ENCODE results near the gene VHLL. TPM values are rescaled to one million over a fixed set of nuclear protein-coding genes. Genes with fewer than 3 reads are reported as not detected.
A peak's percentile ranks its signal among the peaks of the same experiment; 100 is the strongest.

The VHLL gene
- total RNA-seq, 3 donors from 2014 or later (not counting 1 experiment from before 2014, with no cell fraction given), result 0.42 TPM; not detected in 2

GRCh38 chr1:156285437-156285836 is 13.7 kb downstream of the VHLL start:
- H3K4me1 ChIP-seq (ENCODE audit: control insufficient read depth, insufficient read depth, low read length), result peaks cover 25% of the 10 kb centered on the region
- 96% methylated on average over 21 of the region's 21 CpGs for WGBS (ENCODE audit: insufficient coverage)
- no peak for ATAC-seq
- intact Hi-C loops (cut with micrococcal nuclease), result no loop called here
- no peaks in the 10 kb centered on the region for H3K27me3 ChIP-seq (ENCODE audit: control insufficient read depth, insufficient read depth, low read length)
- H3K36me3 ChIP-seq (ENCODE audit: control insufficient read depth, insufficient read depth, low read length), result peaks cover 2% of the 10 kb centered on the region
- no peak for TF ChIP-seq CTCF (IDR thresholded peaks at IDR 0.05)
- Mint-ChIP-seq H3K36me3 (no peaks in the 10 kb centered on the region), H3K27ac (no peak overlapping the region), H3K9me3 (no peaks in the 10 kb centered on the region), H3K4me3 (no peak overlapping the region), H3K27me3 (ENCODE audit: low read depth in 2 of 2) (no peaks in the 10 kb centered on the region), H3K4me1 (peaks cover 34 to 41% of the 10 kb centered on the region in 2 donors)
- no peak for DNase-seq
- H3K27ac ChIP-seq (ENCODE audit: low read length), result no peak overlapping the region
- no peak overlapping the region for H3K4me3 ChIP-seq (ENCODE audit: low read length)
- no peaks in the 10 kb centered on the region for H3K9me3 ChIP-seq (ENCODE audit: control insufficient read depth, insufficient read depth, low read length)

- H3K9me3 Mint-ChIP-seq, result no peaks in the 10 kb centered on the region
- H3K27me3 ChIP-seq (ENCODE audit: control insufficient read depth, insufficient read depth, low read length), result no peaks in the 10 kb centered on the region
- H3K27me3 Mint-ChIP-seq (ENCODE audit: low read depth in 2 of 2), result no peaks in the 10 kb centered on the region
- intact Hi-C loops (cut with micrococcal nuclease), result loop anchor here (5.0 kb wide), 1 partner anchor 443 kb away; the partner anchor contains the start of genes ISG20L2 and METTL25B
- ATAC-seq, result no peak
- no peaks in the 10 kb centered on the region for H3K9me3 ChIP-seq (ENCODE audit: control insufficient read depth, insufficient read depth, low read length)
- peak overlapping the region; percentile 13 for H3K4me3 Mint-ChIP-seq
- no peak for TF ChIP-seq CTCF (IDR thresholded peaks at IDR 0.05)
- H3K4me1 ChIP-seq (ENCODE audit: control insufficient read depth, insufficient read depth, low read length), result peaks cover 25% of the 10 kb centered on the region
- H3K36me3 Mint-ChIP-seq, result no peaks in the 10 kb centered on the region
- WGBS (ENCODE audit: insufficient coverage), result 85% methylated on average over 4 of the region's 4 CpGs
- H3K27ac ChIP-seq (ENCODE audit: low read length), result no peak overlapping the region
- H3K4me1 Mint-ChIP-seq, result peaks cover 34 to 43% of the 10 kb centered on the region in 2 donors
- no peak overlapping the region for H3K27ac Mint-ChIP-seq
- DNase-seq, result no peak
- H3K36me3 ChIP-seq (ENCODE audit: control insufficient read depth, insufficient read depth, low read length), result peaks cover 2% of the 10 kb centered on the region
- H3K4me3 ChIP-seq (ENCODE audit: low read length), result no peak overlapping the region
These were observed 14.3 kb downstream of the VHLL start for GRCh38 chr1:156284757-156285156.

GRCh38 chr1:156284112-156284511 is 15.0 kb downstream of the VHLL start, which contains the start of gene TMEM79:
Gene TMEM79, plus strand, starts transcription at chr1:156284325. Its CDS starts 902 bp downstream, at chr1:156285227.
- no peaks in the 10 kb centered on the region for H3K27me3 ChIP-seq (ENCODE audit: control insufficient read depth, insufficient read depth, low read length)
- peaks cover 2% of the 10 kb centered on the region for H3K36me3 ChIP-seq (ENCODE audit: control insufficient read depth, insufficient read depth, low read length)
- peak within 1 kb of the TSS; percentile 29 for H3K27ac ChIP-seq (ENCODE audit: low read length)
- peak within 1 kb of the TSS; percentile 95 to 97 for H3K27ac Mint-ChIP-seq
- no peaks in the 10 kb centered on the region for H3K36me3 Mint-ChIP-seq
- 98% methylated on average over 7 of the region's 7 CpGs for WGBS (ENCODE audit: insufficient coverage)
- peaks cover 34 to 43% of the 10 kb centered on the region in 2 donors for H3K4me1 Mint-ChIP-seq
- no peak for TF ChIP-seq CTCF (IDR thresholded peaks at IDR 0.05)
- DNase-seq (no peak), ATAC-seq (no peak)
- no peaks in the 10 kb centered on the region for H3K27me3 Mint-ChIP-seq (ENCODE audit: low read depth in 2 of 2)
- peak within 1 kb of the TSS; percentile 98 for H3K4me3 Mint-ChIP-seq
- peaks cover 25% of the 10 kb centered on the region for H3K4me1 ChIP-seq (ENCODE audit: control insufficient read depth, insufficient read depth, low read length)
- intact Hi-C loops (cut with micrococcal nuclease), result loop anchor here (5.0 kb wide), 1 partner anchor 443 kb away; the partner anchor contains the start of genes ISG20L2 and METTL25B
- H3K4me3 ChIP-seq (ENCODE audit: low read length), result peak within 1 kb of the TSS; percentile 56
- H3K9me3 Mint-ChIP-seq, result no peaks in the 10 kb centered on the region
- H3K9me3 ChIP-seq (ENCODE audit: control insufficient read depth, insufficient read depth, low read length), result no peaks in the 10 kb centered on the region

- Histone ChIP-seq H3K27ac (ENCODE audit: low read length) (no peak overlapping the region), H3K4me1 (ENCODE audit: control insufficient read depth, insufficient read depth, low read length) (peaks cover 25% of the 10 kb centered on the region), H3K9me3 (ENCODE audit: control insufficient read depth, insufficient read depth, low read length) (no peaks in the 10 kb centered on the region), H3K36me3 (ENCODE audit: control insufficient read depth, insufficient read depth, low read length) (peaks cover 4% of the 10 kb centered on the region), H3K27me3 (ENCODE audit: control insufficient read depth, insufficient read depth, low read length) (no peaks in the 10 kb centered on the region), H3K4me3 (ENCODE audit: low read length) (peak overlapping the region; percentile 56)
- ATAC-seq (no peak), DNase-seq (no peak)
- Mint-ChIP-seq H3K27me3 (ENCODE audit: low read depth in 2 of 2) (no peaks in the 10 kb centered on the region), H3K4me1 (peaks cover 37 to 43% of the 10 kb centered on the region in 2 donors), H3K9me3 (no peaks in the 10 kb centered on the region), H3K36me3 (no peaks in the 10 kb centered on the region), H3K27ac (peak overlapping the region; percentile 95 to 97), H3K4me3 (peak overlapping the region; percentile 98)
- intact Hi-C loops (cut with micrococcal nuclease), result loop anchor here (5.0 kb wide), 1 partner anchor 444 kb away; the partner anchor contains the start of genes ISG20L2 and METTL25B
- TF ChIP-seq CTCF (IDR thresholded peaks at IDR 0.05), result no peak
- WGBS (ENCODE audit: insufficient coverage), result 100% methylated on average over 1 of the region's 1 CpG
These were observed 15.6 kb downstream of the VHLL start for GRCh38 chr1:156283521-156283920.
